ENCODE results near the gene MAMDC2.

Gene MAMDC2

GRCh38 chr9:70040376-70040903, 3.2 kb upstream of the MAMDC2 start:
- Histone ChIP-seq H3K36me3 (ENCODE audit: insufficient read depth, low read length) (no peaks in the 10 kb centered on the region), H3K27ac (ENCODE audit: low read depth, low read length) (peak overlapping the region; percentile 36), H3K4me3 (ENCODE audit: low read depth in 1 of 2, low read length in 2 of 2) (no peak overlapping the region), H3K9ac (ENCODE audit: low read length) (no peak overlapping the region), H3K4me1 (ENCODE audit: insufficient read depth, low read length) (peaks cover 43% of the 10 kb centered on the region), H3K27me3 (ENCODE audit: control insufficient read depth in 1 of 2, insufficient read depth in 2 of 2, low read length in 2 of 2) (no peaks in the 10 kb centered on the region), H3K9me3 (ENCODE audit: low read length) (no peaks in the 10 kb centered on the region)

DNA sequence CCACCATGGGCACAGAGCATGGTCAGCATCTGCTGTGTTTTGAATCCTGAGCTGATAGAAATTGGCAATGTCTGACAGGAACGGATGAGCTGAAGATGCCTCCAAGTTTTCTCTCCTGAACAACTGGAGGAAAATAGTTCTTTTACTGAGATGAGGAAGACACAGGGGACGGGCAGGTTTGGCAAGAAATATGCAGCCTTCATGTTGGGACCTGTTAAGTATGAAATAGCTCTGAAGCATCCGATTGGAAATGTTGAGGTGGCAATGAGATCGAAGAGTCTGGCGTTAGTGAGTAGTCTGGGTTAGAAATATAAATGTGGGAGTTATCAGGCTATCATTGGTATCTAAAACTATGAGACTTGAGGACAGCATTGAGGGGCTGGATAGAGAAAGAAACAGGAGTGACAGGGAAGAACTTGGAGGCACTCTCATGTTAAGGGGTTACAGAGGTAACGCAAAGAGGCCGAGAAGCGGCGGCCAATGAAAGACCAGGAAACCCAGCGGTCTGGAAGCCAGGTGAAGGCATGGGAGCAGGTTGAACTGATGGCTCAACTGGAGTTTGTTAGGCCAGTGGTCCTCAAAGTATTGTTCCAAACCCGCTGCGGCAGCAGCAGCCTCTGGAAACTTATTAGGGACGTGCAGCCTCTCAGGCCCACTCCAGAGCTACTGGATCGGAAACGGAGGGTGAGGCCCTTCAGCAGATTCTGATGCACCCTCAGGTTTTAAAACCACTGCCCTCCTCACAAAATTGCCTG, 1.0 kb upstream of the MAMDC2 start:
- peak overlapping the region; percentile 88 for H3K9ac ChIP-seq (ENCODE audit: low read length)
- H3K4me3 ChIP-seq (ENCODE audit: low read depth in 1 of 2, low read length in 2 of 2): peak overlapping the region; percentile 87 to 89
- H3K27me3 ChIP-seq (ENCODE audit: control insufficient read depth in 1 of 2, insufficient read depth in 2 of 2, low read length in 2 of 2): no peaks in the 10 kb centered on the region
- peak overlapping the region; percentile 82 for H3K27ac ChIP-seq (ENCODE audit: low read depth, low read length)
- H3K9me3 ChIP-seq (ENCODE audit: low read length): no peaks in the 10 kb centered on the region
- H3K4me1 ChIP-seq (ENCODE audit: insufficient read depth, low read length): peaks cover 58% of the 10 kb centered on the region
- peaks cover 12% of the 10 kb centered on the region for H3K36me3 ChIP-seq (ENCODE audit: insufficient read depth, low read length)

- Histone ChIP-seq H3K9ac (ENCODE audit: low read length) (peak overlapping the region; percentile 88), H3K4me3 (ENCODE audit: low read depth in 1 of 2, low read length in 2 of 2) (peak overlapping the region; percentile 87 to 89), H3K36me3 (ENCODE audit: insufficient read depth, low read length) (peaks cover 19% of the 10 kb centered on the region), H3K27ac (ENCODE audit: low read depth, low read length) (peak overlapping the region; percentile 82), H3K27me3 (ENCODE audit: control insufficient read depth in 1 of 2, insufficient read depth in 2 of 2, low read length in 2 of 2) (no peaks in the 10 kb centered on the region), H3K9me3 (ENCODE audit: low read length) (no peaks in the 10 kb centered on the region), H3K4me1 (ENCODE audit: insufficient read depth, low read length) (peaks cover 65% of the 10 kb centered on the region)
Observed at GRCh38 chr9:70043285-70043684, 363 bp upstream of the MAMDC2 start.

DNA sequence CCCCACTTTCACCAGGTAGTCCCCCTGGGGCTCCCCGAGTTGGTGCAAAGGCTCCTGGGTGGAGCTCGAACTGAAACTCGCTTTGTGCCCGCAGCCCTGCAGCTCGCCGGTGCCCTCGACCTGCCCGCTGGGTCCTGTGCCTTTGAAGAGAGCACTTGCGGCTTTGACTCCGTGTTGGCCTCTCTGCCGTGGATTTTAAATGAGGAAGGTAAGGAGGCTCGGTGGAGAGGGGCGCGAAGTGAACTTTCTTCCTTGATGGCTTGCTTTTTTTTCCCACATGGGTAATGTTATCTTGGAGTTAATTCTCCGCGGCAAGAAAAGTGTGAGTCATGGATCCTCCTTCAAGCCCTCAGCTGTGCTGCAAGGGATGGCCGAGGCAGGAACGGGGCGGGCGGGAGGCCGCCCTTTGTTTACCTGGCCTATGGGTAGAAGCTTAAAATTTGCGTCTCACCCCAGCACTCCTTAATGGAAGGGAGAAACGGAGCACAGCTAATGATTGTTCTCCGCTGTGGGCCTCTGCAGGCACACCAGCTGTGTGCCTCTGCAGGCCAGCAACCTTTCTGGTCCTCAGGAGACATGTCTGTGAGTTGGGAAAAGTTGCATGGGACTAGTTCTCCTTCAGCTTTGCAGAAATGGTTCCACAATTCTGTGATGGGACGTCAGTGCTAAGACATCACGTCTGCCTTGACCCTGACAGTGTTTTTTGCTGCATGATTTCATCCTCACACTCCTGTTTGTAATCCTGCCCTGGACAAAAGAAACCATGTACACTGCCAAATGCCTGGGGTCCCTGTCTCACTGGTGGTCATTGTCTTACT, 1.1 kb downstream of the MAMDC2 start:
- peak overlapping the region; percentile 82 for H3K27ac ChIP-seq (ENCODE audit: low read depth, low read length)
- no peaks in the 10 kb centered on the region for H3K9me3 ChIP-seq (ENCODE audit: low read length)
- H3K9ac ChIP-seq (ENCODE audit: low read length): peak overlapping the region; percentile 88
- peak overlapping the region; percentile 87 to 89 for H3K4me3 ChIP-seq (ENCODE audit: low read depth in 1 of 2, low read length in 2 of 2)
- no peaks in the 10 kb centered on the region for H3K27me3 ChIP-seq (ENCODE audit: control insufficient read depth in 1 of 2, insufficient read depth in 2 of 2, low read length in 2 of 2)
- H3K4me1 ChIP-seq (ENCODE audit: insufficient read depth, low read length): peaks cover 78% of the 10 kb centered on the region
- H3K36me3 ChIP-seq (ENCODE audit: insufficient read depth, low read length): peaks cover 30% of the 10 kb centered on the region

DNA sequence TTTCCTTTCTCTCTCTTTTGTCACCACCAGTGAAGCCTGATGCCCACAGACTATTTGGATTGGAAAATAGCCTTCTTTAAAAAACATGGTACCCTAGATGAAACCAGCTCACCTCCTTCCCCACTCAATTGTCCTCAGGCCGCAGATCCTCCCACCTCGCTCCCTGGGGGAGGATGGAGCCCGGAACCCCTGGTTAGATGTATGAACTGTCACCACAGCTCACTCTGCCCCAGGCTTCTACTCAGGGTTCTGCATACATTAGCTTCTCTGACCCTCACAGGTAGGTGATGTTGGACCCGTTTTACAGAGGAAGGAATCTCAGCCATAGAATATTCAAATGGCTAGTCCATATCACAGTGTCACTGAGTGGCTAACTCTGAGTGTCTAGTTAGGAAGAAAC, 1.8 kb downstream of the MAMDC2 start:
- H3K9me3 ChIP-seq (ENCODE audit: low read length): no peaks in the 10 kb centered on the region
- no peaks in the 10 kb centered on the region for H3K27me3 ChIP-seq (ENCODE audit: control insufficient read depth in 1 of 2, insufficient read depth in 2 of 2, low read length in 2 of 2)
- H3K36me3 ChIP-seq (ENCODE audit: insufficient read depth, low read length): peaks cover 30% of the 10 kb centered on the region
- H3K4me3 ChIP-seq (ENCODE audit: low read depth in 1 of 2, low read length in 2 of 2): peak overlapping the region; percentile 87 to 89
- H3K27ac ChIP-seq (ENCODE audit: low read depth, low read length): peak overlapping the region; percentile 82
- peak overlapping the region; percentile 88 for H3K9ac ChIP-seq (ENCODE audit: low read length)
- H3K4me1 ChIP-seq (ENCODE audit: insufficient read depth, low read length): peaks cover 78% of the 10 kb centered on the region

- peak overlapping the region; percentile 87 to 89 for H3K4me3 ChIP-seq (ENCODE audit: low read depth in 1 of 2, low read length in 2 of 2)
- no peaks in the 10 kb centered on the region for H3K27me3 ChIP-seq (ENCODE audit: control insufficient read depth in 1 of 2, insufficient read depth in 2 of 2, low read length in 2 of 2)
- H3K9me3 ChIP-seq (ENCODE audit: low read length): no peaks in the 10 kb centered on the region
- peaks cover 30% of the 10 kb centered on the region for H3K36me3 ChIP-seq (ENCODE audit: insufficient read depth, low read length)
- peaks cover 78% of the 10 kb centered on the region for H3K4me1 ChIP-seq (ENCODE audit: insufficient read depth, low read length)
- peak overlapping the region; percentile 88 for H3K9ac ChIP-seq (ENCODE audit: low read length)
- peak overlapping the region; percentile 82 for H3K27ac ChIP-seq (ENCODE audit: low read depth, low read length)
Observed at GRCh38 chr9:70046274-70047070, 2.8 kb downstream of the MAMDC2 start.

GRCh38 chr9:70049236-70049635, 5.6 kb downstream of the MAMDC2 start:
- peak overlapping the region in 1 of 2 donors; percentile 7 for H3K4me3 ChIP-seq (ENCODE audit: low read depth in 1 of 2, low read length in 2 of 2)
- H3K4me1 ChIP-seq (ENCODE audit: insufficient read depth, low read length): peaks cover 88% of the 10 kb centered on the region
- no peaks in the 10 kb centered on the region for H3K27me3 ChIP-seq (ENCODE audit: control insufficient read depth in 1 of 2, insufficient read depth in 2 of 2, low read length in 2 of 2)
- H3K36me3 ChIP-seq (ENCODE audit: insufficient read depth, low read length): peaks cover 30% of the 10 kb centered on the region
- H3K27ac ChIP-seq (ENCODE audit: low read depth, low read length): peak overlapping the region; percentile 94
- H3K9me3 ChIP-seq (ENCODE audit: low read length): no peaks in the 10 kb centered on the region
- H3K9ac ChIP-seq (ENCODE audit: low read length): peak overlapping the region; percentile 18

- no peak overlapping the region for H3K4me3 ChIP-seq (ENCODE audit: low read depth in 1 of 2, low read length in 2 of 2)
Observed at GRCh38 chr9:70049672-70050271, 6.1 kb downstream of the MAMDC2 start.

GRCh38 chr9:70052768-70053167, 9.1 kb downstream of the MAMDC2 start:
- Histone ChIP-seq H3K36me3 (ENCODE audit: insufficient read depth, low read length) (peaks cover 16% of the 10 kb centered on the region), H3K4me1 (ENCODE audit: insufficient read depth, low read length) (peaks cover 100% of the 10 kb centered on the region), H3K9me3 (ENCODE audit: low read length) (no peaks in the 10 kb centered on the region), H3K9ac (ENCODE audit: low read length) (no peak overlapping the region), H3K4me3 (ENCODE audit: low read depth in 1 of 2, low read length in 2 of 2) (peak overlapping the region in 1 of 2 donors; percentile 2), H3K27ac (ENCODE audit: low read depth, low read length) (peak overlapping the region; percentile 69), H3K27me3 (ENCODE audit: control insufficient read depth in 1 of 2, insufficient read depth in 2 of 2, low read length in 2 of 2) (no peaks in the 10 kb centered on the region)

More at GRCh38 chr9:70049672-70050271, 6.1 kb downstream of the MAMDC2 start:
- Histone ChIP-seq H3K27me3 (ENCODE audit: control insufficient read depth in 1 of 2, insufficient read depth in 2 of 2, low read length in 2 of 2) (no peaks in the 10 kb centered on the region), H3K4me1 (ENCODE audit: insufficient read depth, low read length) (peaks cover 93% of the 10 kb centered on the region), H3K9me3 (ENCODE audit: low read length) (no peaks in the 10 kb centered on the region), H3K27ac (ENCODE audit: low read depth, low read length) (peak overlapping the region; percentile 94), H3K36me3 (ENCODE audit: insufficient read depth, low read length) (peaks cover 30% of the 10 kb centered on the region), H3K9ac (ENCODE audit: low read length) (peak overlapping the region; percentile 2)

- H3K36me3 ChIP-seq (ENCODE audit: insufficient read depth, low read length): peaks cover 5% of the 10 kb centered on the region
- peak overlapping the region; percentile 77 for H3K27ac ChIP-seq (ENCODE audit: low read depth, low read length)
- H3K9me3 ChIP-seq (ENCODE audit: low read length): no peaks in the 10 kb centered on the region
- no peak overlapping the region for H3K9ac ChIP-seq (ENCODE audit: low read length)
- no peaks in the 10 kb centered on the region for H3K27me3 ChIP-seq (ENCODE audit: control insufficient read depth in 1 of 2, insufficient read depth in 2 of 2, low read length in 2 of 2)
- H3K4me1 ChIP-seq (ENCODE audit: insufficient read depth, low read length): peaks cover 100% of the 10 kb centered on the region
- peak overlapping the region in 1 of 2 donors; percentile 14 for H3K4me3 ChIP-seq (ENCODE audit: low read depth in 1 of 2, low read length in 2 of 2)
Observed at GRCh38 chr9:70053864-70054263, 10.2 kb downstream of the MAMDC2 start.

Data from muscle layer of colon (tissue), 2 donors.